GM19468 (cell line): ENCODE results near the gene VRK2.
A peak's percentile ranks its signal among the peaks of the same experiment; 100 is the strongest.

ENCODE experiments used
- ATAC-seq: cut with Tn5 transposase; IDR thresholded peaks from one replicate; pipeline ENCODE4 v1.9.1; 2021; ENCODE audit warnings: mild to moderate bottlenecking, moderate library complexity, moderate number of reproducible peaks; ENCODE audit not compliant: unreplicated experiment; ENCODE audit errors: extremely low read depth

The VRK2 gene

GRCh38 chr2:58046585-58047372 is at the start of gene VRK2:
TSS of gene VRK2 (plus strand) at chr2:58046806. CDS start at chr2:58048832, 2,026 bp downstream.
- ATAC-seq, result peak; percentile 92

- ATAC-seq, result no peak
Observed at GRCh38 chr2:58006256-58006951, 40.2 kb upstream of the VRK2 start.

- no peak for ATAC-seq
Observed at GRCh38 chr2:58006952-58007284, 39.7 kb upstream of the VRK2 start.

GRCh38 chr2:58010599-58010998 is 36.0 kb upstream of the VRK2 start:
- no peak for ATAC-seq

GRCh38 chr2:58019229-58019628 is 27.4 kb upstream of the VRK2 start:
- ATAC-seq, result no peak

- no peak for ATAC-seq
Observed at GRCh38 chr2:58025150-58025933, 21.3 kb upstream of the VRK2 start.

GRCh38 chr2:58027029-58027428 is 19.6 kb upstream of the VRK2 start:
- no peak for ATAC-seq

- no peak for ATAC-seq
Observed at GRCh38 chr2:58030771-58031170, 15.8 kb upstream of the VRK2 start.

GRCh38 chr2:58032016-58032763 is 14.4 kb upstream of the VRK2 start:
- peak; percentile 75 for ATAC-seq

- ATAC-seq, result no peak
Observed at GRCh38 chr2:58032764-58033080, 13.9 kb upstream of the VRK2 start.

- ATAC-seq, result no peak
Observed at GRCh38 chr2:58033530-58033929, 13.1 kb upstream of the VRK2 start.

GRCh38 chr2:58035352-58035751 is 11.3 kb upstream of the VRK2 start:
- peak; percentile 77 for ATAC-seq

GRCh38 chr2:58039170-58039611 is 7.4 kb upstream of the VRK2 start:
- peak; percentile 42 for ATAC-seq

GRCh38 chr2:58042486-58042970 is 4.1 kb upstream of the VRK2 start:
- ATAC-seq, result no peak

- ATAC-seq, result no peak
Observed at GRCh38 chr2:58044145-58044544, 2.5 kb upstream of the VRK2 start.

GRCh38 chr2:58045580-58046334 is 849 bp upstream of the VRK2 start:
- no peak for ATAC-seq

- peak; percentile 5 for ATAC-seq
Observed at GRCh38 chr2:58046335-58046584, 346 bp upstream of the VRK2 start.

GRCh38 chr2:58047373-58047935 is 848 bp downstream of the VRK2 start:
- ATAC-seq, result no peak

GRCh38 chr2:58047961-58048360 is 1.4 kb downstream of the VRK2 start:
- no peak for ATAC-seq
